ENCODE results near the gene PIK3AP1.

The PIK3AP1 gene

GRCh38 chr10:96719850-96720421 is 378 bp downstream of the PIK3AP1 start:
- Histone ChIP-seq H3K4me3 (ENCODE audit: low read depth, low read length) (peak overlapping the region; percentile 68), H3K27ac (ENCODE audit: low read depth, low read length) (no peak overlapping the region), H3K36me3 (ENCODE audit: insufficient read depth, low read length) (no peaks in the 10 kb centered on the region), H3K27me3 (ENCODE audit: insufficient read depth, low read length) (peaks cover 33% of the 10 kb centered on the region), H3K4me1 (ENCODE audit: control insufficient read depth, insufficient read depth, low read length, unreplicated experiment) (no peaks in the 10 kb centered on the region), H2AFZ (ENCODE audit: low read length, unreplicated experiment) (peak overlapping the region; percentile 11), H3K79me2 (ENCODE audit: control insufficient read depth, insufficient read depth, low read length, unreplicated experiment) (no peaks in the 10 kb centered on the region)

- Histone ChIP-seq H3K4me3 (ENCODE audit: low read depth, low read length) (no peak overlapping the region; the same call in 1 of the 2 replicates), H3K36me3 (ENCODE audit: insufficient read depth, low read length) (no peaks in the 10 kb centered on the region), H3K79me2 (ENCODE audit: control insufficient read depth, insufficient read depth, low read length, unreplicated experiment) (no peaks in the 10 kb centered on the region), H2AFZ (ENCODE audit: low read length, unreplicated experiment) (no peak overlapping the region), H3K27ac (ENCODE audit: low read depth, low read length) (no peak overlapping the region), H3K27me3 (ENCODE audit: insufficient read depth, low read length) (peaks cover 33% of the 10 kb centered on the region), H3K4me1 (ENCODE audit: control insufficient read depth, insufficient read depth, low read length, unreplicated experiment) (no peaks in the 10 kb centered on the region)
These were observed 1.1 kb downstream of the PIK3AP1 start for GRCh38 chr10:96719200-96719599.

GRCh38 chr10:96718304-96718990 is 1.9 kb downstream of the PIK3AP1 start:
- H3K4me3 ChIP-seq (ENCODE audit: low read depth, low read length): no peak overlapping the region
- H3K27me3 ChIP-seq (ENCODE audit: insufficient read depth, low read length): peaks cover 33% of the 10 kb centered on the region
- no peak overlapping the region for H2AFZ ChIP-seq (ENCODE audit: low read length, unreplicated experiment)
- no peaks in the 10 kb centered on the region for H3K4me1 ChIP-seq (ENCODE audit: control insufficient read depth, insufficient read depth, low read length, unreplicated experiment)
- no peaks in the 10 kb centered on the region for H3K36me3 ChIP-seq (ENCODE audit: insufficient read depth, low read length)
- H3K27ac ChIP-seq (ENCODE audit: low read depth, low read length): no peak overlapping the region
- H3K79me2 ChIP-seq (ENCODE audit: control insufficient read depth, insufficient read depth, low read length, unreplicated experiment): no peaks in the 10 kb centered on the region

- Histone ChIP-seq H3K27me3 (ENCODE audit: insufficient read depth, low read length) (peaks cover 24% of the 10 kb centered on the region), H3K36me3 (ENCODE audit: insufficient read depth, low read length) (no peaks in the 10 kb centered on the region), H2AFZ (ENCODE audit: low read length, unreplicated experiment) (no peak overlapping the region), H3K4me3 (ENCODE audit: low read depth, low read length) (no peak overlapping the region), H3K4me1 (ENCODE audit: control insufficient read depth, insufficient read depth, low read length, unreplicated experiment) (no peaks in the 10 kb centered on the region), H3K27ac (ENCODE audit: low read depth, low read length) (no peak overlapping the region), H3K79me2 (ENCODE audit: control insufficient read depth, insufficient read depth, low read length, unreplicated experiment) (no peaks in the 10 kb centered on the region)
These were observed 3.9 kb downstream of the PIK3AP1 start for GRCh38 chr10:96716390-96716789.

GRCh38 chr10:96714746-96715255 is 5.5 kb downstream of the PIK3AP1 start:
- no peak overlapping the region for H3K27ac ChIP-seq (ENCODE audit: low read depth, low read length)
- no peaks in the 10 kb centered on the region for H3K4me1 ChIP-seq (ENCODE audit: control insufficient read depth, insufficient read depth, low read length, unreplicated experiment)
- peaks cover 13% of the 10 kb centered on the region for H3K27me3 ChIP-seq (ENCODE audit: insufficient read depth, low read length)
- H3K36me3 ChIP-seq (ENCODE audit: insufficient read depth, low read length): no peaks in the 10 kb centered on the region
- no peak overlapping the region for H2AFZ ChIP-seq (ENCODE audit: low read length, unreplicated experiment)
- no peaks in the 10 kb centered on the region for H3K79me2 ChIP-seq (ENCODE audit: control insufficient read depth, insufficient read depth, low read length, unreplicated experiment)
- H3K4me3 ChIP-seq (ENCODE audit: low read depth, low read length): no peak overlapping the region

- H3K79me2 ChIP-seq (ENCODE audit: control insufficient read depth, insufficient read depth, low read length, unreplicated experiment): no peaks in the 10 kb centered on the region
- H2AFZ ChIP-seq (ENCODE audit: low read length, unreplicated experiment): no peak overlapping the region
- no peaks in the 10 kb centered on the region for H3K36me3 ChIP-seq (ENCODE audit: insufficient read depth, low read length)
- H3K27me3 ChIP-seq (ENCODE audit: insufficient read depth, low read length): peaks cover 6% of the 10 kb centered on the region
- H3K4me1 ChIP-seq (ENCODE audit: control insufficient read depth, insufficient read depth, low read length, unreplicated experiment): no peaks in the 10 kb centered on the region
- H3K4me3 ChIP-seq (ENCODE audit: low read depth, low read length): no peak overlapping the region
- H3K27ac ChIP-seq (ENCODE audit: low read depth, low read length): no peak overlapping the region
These were observed 6.2 kb downstream of the PIK3AP1 start for GRCh38 chr10:96714031-96714590.

GRCh38 chr10:96712662-96713271 is 7.5 kb downstream of the PIK3AP1 start:
- Histone ChIP-seq H3K4me1 (ENCODE audit: control insufficient read depth, insufficient read depth, low read length, unreplicated experiment) (no peaks in the 10 kb centered on the region), H3K27me3 (ENCODE audit: insufficient read depth, low read length) (peaks cover under 1% of the 10 kb centered on the region; the same call in 1 of the 2 replicates), H3K27ac (ENCODE audit: low read depth, low read length) (no peak overlapping the region), H3K36me3 (ENCODE audit: insufficient read depth, low read length) (no peaks in the 10 kb centered on the region), H3K79me2 (ENCODE audit: control insufficient read depth, insufficient read depth, low read length, unreplicated experiment) (no peaks in the 10 kb centered on the region), H3K4me3 (ENCODE audit: low read depth, low read length) (no peak overlapping the region), H2AFZ (ENCODE audit: low read length, unreplicated experiment) (no peak overlapping the region)

GRCh38 chr10:96711048-96711728 is 9.1 kb downstream of the PIK3AP1 start:
- Histone ChIP-seq H2AFZ (ENCODE audit: low read length, unreplicated experiment) (no peak overlapping the region), H3K27ac (ENCODE audit: low read depth, low read length) (no peak overlapping the region), H3K79me2 (ENCODE audit: control insufficient read depth, insufficient read depth, low read length, unreplicated experiment) (no peaks in the 10 kb centered on the region), H3K4me3 (ENCODE audit: low read depth, low read length) (no peak overlapping the region), H3K27me3 (ENCODE audit: insufficient read depth, low read length) (no peaks in the 10 kb centered on the region), H3K4me1 (ENCODE audit: control insufficient read depth, insufficient read depth, low read length, unreplicated experiment) (no peaks in the 10 kb centered on the region), H3K36me3 (ENCODE audit: insufficient read depth, low read length) (no peaks in the 10 kb centered on the region)

GRCh38 chr10:96709525-96709924 is 10.8 kb downstream of the PIK3AP1 start:
- no peaks in the 10 kb centered on the region for H3K79me2 ChIP-seq (ENCODE audit: control insufficient read depth, insufficient read depth, low read length, unreplicated experiment)

GRCh38 chr10:96708996-96709395 is 11.3 kb downstream of the PIK3AP1 start:
- Histone ChIP-seq H3K79me2 (ENCODE audit: control insufficient read depth, insufficient read depth, low read length, unreplicated experiment) (no peaks in the 10 kb centered on the region), H3K36me3 (ENCODE audit: insufficient read depth, low read length) (no peaks in the 10 kb centered on the region), H3K4me3 (ENCODE audit: low read depth, low read length) (no peak overlapping the region), H2AFZ (ENCODE audit: low read length, unreplicated experiment) (no peak overlapping the region), H3K27ac (ENCODE audit: low read depth, low read length) (no peak overlapping the region), H3K27me3 (ENCODE audit: insufficient read depth, low read length) (no peaks in the 10 kb centered on the region; the same call in 1 of the 2 replicates), H3K4me1 (ENCODE audit: control insufficient read depth, insufficient read depth, low read length, unreplicated experiment) (no peaks in the 10 kb centered on the region)

More at GRCh38 chr10:96709525-96709924, 10.8 kb downstream of the PIK3AP1 start:
- Histone ChIP-seq H3K4me3 (ENCODE audit: low read depth, low read length) (no peak overlapping the region), H3K27me3 (ENCODE audit: insufficient read depth, low read length) (no peaks in the 10 kb centered on the region), H2AFZ (ENCODE audit: low read length, unreplicated experiment) (no peak overlapping the region), H3K27ac (ENCODE audit: low read depth, low read length) (no peak overlapping the region), H3K36me3 (ENCODE audit: insufficient read depth, low read length) (no peaks in the 10 kb centered on the region), H3K4me1 (ENCODE audit: control insufficient read depth, insufficient read depth, low read length, unreplicated experiment) (no peaks in the 10 kb centered on the region)

Data from ACC112 (cell line).